ENCODE results near the gene NOSTRIN.
"Not testable (repeated sequence)": the region's sequence is repeated elsewhere in the genome, so short reads cannot be mapped to it uniquely, and the experiment has no call there.

Gene NOSTRIN, protein sequence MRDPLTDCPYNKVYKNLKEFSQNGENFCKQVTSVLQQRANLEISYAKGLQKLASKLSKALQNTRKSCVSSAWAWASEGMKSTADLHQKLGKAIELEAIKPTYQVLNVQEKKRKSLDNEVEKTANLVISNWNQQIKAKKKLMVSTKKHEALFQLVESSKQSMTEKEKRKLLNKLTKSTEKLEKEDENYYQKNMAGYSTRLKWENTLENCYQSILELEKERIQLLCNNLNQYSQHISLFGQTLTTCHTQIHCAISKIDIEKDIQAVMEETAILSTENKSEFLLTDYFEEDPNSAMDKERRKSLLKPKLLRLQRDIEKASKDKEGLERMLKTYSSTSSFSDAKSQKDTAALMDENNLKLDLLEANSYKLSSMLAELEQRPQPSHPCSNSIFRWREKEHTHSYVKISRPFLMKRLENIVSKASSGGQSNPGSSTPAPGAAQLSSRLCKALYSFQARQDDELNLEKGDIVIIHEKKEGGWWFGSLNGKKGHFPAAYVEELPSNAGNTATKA

DNA sequence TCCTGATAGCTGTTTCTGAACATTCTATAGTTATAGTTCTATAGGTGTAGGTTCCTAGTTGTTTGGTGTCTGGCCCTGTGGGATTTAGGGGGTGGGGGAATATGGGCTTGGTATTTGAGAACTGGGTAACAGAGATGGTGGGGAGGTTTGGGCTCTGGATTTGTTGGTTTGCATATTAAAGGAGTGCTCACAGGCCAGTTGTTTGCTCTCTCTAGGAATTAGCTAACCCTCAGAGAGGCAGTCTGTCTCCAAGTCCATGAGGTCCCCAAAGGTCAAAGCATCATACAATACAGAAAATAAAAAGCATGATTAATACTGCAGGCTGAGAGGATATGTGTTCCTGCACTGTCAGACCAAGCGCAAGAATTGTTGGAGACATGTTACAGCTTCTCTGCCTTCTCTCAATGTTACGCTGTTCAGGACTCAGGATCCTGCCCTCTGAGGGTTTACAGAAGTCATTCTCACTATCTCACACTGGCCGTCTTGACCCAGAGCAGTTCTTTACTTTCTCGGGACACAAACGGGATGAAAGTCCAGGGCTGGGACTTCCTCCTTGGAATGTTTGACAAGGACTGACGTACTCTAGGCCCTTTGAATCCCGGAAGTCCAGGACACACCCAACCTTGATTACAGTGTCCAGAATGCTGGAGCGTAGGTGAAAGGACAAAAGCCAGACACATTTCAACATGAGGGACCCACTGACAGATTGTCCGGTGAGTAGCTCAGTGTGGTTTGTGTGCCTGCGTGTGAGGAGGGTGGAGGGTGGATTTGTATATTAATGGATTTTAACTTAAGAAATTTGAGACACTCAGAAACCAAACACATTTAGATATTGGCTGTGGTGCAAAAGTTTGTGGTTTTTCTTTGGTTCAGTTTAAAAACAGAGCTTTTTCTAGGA is at the start of gene NOSTRIN:
NOSTRIN (plus strand) TSS at position 677 of the 898 bp plus-strand sequence; CDS start at position 687, 10 bp downstream.
- DNase-seq: no peak

DNA sequence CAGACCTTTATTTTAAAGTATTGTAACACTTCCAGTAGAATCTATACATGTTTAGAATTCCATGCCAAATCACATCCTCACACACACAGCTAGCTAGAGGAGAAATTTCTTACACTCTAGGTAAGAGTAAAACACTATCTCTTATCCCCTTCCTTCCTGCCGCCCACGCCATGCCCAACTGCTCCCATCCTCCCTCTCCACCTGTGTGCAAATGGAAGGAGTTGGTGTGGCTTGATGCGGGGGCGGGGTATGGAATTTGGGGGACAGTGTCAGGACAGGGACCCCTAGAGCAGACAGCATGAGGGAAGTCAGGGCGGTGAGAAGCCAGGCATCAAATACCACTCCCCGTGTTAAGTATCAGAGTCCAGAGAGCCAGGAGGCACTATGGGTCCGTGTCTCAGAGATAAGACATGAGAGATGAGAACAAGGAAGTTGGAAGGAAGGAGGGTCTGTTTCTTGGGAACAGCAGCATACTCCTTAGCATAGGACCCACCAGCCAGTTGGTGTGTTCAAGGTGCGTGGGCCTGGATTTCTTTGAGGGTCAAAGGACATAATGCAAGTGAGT is 48.6 kb upstream of the NOSTRIN start:
- DNase-seq: no peak

DNA sequence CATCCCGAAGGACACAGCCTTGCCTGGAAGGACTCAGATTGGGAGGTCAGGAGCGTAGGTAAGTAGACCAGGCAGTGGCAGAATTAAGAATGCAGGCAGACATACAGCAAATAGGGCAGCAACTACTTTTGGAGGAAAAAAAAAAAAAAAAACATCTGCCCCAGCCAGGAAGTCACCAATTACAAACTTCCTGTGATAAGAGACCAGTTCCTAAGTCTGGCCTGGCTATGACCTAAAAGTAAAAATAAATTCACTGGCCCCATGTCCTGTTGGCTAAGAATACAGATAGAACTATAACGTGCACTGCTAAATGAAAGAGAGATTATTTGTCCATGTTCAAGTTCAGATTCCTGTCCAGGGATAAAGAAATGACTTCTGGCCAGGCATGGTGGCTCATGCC is 45.2 kb upstream of the NOSTRIN start:
- no peak for DNase-seq

DNA sequence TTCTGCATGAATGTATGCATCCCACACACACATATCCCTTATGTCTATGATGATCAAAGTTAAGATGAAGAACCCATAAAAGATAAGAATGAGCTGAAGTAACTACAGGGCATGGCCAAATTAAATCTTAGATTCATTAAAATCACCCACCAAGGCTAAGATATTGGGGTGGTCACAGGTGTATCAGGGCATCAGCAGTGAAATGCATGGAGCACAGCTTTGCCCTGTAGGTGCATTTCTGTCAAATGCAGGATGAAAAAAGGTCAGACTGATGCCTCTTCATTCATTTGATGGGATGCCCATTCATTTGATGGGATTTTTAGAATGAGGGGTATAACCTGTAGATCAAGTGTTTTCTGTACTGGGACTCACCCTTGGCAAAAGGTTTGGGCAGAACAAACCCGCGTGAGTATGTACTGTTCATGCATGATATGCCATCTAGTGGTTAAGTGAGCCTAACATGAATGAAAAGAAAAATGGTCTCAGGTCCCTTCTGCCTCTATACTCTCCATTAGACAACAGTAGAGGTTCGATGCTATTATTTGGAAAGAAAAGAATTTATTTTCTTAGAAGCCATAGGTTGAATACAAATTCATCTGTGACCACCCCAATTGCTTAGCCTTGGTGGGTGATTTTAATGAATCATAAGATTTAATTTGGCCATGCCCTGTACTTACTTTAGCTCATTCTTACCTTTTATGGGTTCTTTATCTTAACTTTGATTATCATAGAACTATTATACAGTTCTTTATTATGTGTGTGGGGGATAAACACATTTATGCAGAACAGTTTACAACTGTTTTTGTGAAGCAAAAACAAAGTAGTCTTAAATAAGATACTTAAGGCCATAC is 43.2 kb upstream of the NOSTRIN start:
- no peak for DNase-seq

DNA sequence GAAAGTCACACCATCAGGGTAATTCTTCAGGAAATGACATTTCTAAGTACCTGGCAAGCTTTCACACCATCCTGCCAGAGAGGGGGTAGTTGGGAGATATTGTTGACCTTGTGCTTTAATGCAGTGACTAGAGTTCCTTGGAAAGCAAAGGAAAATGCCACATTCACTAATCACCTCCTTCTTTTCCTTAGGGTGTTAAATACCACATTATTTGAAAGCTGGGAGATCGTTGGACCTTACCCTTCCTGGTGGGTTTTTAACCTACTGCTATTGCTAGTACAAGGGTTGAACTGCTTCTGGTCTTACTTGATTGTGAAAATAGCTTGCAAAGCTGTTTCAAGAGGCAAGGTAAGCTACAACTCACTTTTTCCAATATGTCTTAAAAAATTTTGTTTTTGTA is 37.0 kb upstream of the NOSTRIN start:
- DNase-seq: no peak

DNA sequence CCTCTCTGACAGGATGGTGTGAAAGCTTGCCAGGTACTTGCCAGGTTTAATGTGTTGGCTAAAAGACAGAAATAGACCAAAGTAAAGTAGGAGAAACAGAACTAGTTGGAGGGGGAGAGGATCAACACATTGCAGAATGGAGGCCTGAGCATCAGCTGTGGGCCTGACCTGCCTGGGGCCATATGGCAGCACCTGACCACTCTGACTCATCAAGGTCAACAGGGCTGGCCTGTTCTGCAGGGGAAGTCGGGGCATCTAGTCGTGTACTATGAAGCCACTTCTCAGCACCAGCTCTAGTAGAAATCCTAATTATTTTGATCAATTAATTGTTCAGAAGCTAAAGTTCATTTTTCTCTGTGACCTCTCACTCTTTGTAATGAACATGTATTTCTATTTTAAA is 35.8 kb upstream of the NOSTRIN start:
- no peak for DNase-seq

DNA sequence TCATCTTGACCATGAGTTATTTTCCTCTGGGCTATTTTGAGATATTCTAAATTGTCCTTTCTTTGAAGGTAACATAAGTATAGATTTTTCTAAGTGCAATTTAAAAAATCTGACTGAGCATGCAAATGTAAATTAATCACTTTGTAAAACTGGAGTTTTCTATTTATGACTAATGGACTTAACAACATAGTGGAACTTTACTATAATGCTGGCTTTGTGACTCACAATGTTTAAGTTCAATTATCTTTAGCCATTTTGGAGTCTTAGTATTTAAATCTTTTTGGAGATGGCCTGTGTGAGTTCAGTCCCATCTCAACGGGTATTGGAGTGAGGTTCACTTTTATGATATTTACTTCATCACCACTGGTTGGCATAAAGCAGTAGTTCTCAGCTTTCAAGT is 35.2 kb upstream of the NOSTRIN start:
- DNase-seq: no peak

DNA sequence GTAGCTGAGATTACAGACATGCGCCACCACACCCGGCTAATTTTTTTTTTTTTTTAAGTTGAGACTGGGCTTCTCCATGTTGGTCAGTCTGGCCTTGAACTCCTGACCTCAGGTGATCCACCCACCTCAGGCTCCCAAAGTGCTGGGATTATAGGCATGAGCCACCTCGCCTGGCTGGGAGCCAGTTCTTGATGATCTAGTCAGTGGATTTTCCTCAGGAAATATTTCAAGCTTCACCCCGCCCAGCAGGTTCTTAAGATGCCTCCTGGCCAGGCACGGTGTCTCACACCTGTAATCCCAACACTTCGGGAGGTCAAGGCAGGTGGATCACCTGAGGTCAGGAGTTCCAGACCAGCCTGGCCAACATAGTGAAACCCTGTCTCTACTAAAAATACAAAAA is 34.1 kb upstream of the NOSTRIN start:
- not testable (repeated sequence) for DNase-seq

DNA sequence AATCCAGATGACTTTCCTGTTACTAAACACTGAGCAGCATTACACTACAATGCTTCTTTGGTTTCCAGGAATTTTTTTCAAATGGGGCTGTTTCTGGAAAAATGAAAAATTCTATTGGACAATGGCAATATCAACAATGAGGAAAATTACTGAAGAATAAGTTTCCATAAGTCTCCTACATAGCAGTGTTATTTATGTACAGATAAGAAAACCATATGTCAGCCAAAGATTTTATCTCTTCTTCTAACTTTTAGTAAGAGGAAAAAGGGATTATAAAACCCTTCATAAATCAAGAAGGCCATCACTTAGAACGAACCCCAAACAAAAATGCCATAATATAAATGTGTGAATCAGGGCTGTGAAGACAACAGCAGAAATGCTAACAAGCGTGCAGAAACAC is 31.6 kb upstream of the NOSTRIN start:
- no peak for DNase-seq

DNA sequence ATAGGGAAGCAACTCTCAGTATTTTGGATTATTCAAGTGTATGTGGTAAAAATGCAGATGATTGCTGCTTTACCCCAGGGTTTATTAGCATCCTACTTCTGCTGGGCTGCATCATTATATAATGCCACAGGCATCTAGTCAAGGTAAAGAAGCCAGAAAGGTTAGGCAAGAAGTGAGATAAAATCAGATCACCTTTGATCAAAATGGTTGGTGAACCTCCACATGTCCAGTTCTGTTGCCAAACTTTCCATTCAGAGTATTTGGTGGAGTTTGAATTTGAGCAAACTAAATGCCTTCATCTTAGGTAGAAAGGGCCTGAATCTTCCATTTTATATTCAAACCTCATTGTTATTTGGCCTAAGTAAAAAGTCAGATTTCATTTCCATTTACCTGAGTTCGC is 29.7 kb upstream of the NOSTRIN start:
- DNase-seq: no peak

DNA sequence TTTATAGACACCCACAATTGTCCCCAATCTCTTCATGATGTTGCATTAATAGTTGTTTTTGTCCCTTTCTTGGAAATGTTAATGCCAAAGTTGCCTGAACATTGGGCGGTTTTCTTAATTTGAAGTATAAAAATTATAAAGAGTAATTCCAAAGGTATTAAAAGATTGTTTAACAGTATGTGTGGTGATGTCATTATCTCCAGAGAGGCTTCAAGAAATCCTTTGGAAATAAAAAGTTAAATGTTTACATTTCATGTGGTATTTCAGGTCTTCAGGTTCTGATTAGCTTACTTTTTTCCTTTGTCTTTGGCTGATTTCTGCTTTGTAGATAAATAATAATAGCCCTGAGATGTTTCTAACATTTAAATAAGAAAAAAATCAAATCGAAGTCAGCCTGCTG is 29.3 kb upstream of the NOSTRIN start:
- no peak for DNase-seq

DNA sequence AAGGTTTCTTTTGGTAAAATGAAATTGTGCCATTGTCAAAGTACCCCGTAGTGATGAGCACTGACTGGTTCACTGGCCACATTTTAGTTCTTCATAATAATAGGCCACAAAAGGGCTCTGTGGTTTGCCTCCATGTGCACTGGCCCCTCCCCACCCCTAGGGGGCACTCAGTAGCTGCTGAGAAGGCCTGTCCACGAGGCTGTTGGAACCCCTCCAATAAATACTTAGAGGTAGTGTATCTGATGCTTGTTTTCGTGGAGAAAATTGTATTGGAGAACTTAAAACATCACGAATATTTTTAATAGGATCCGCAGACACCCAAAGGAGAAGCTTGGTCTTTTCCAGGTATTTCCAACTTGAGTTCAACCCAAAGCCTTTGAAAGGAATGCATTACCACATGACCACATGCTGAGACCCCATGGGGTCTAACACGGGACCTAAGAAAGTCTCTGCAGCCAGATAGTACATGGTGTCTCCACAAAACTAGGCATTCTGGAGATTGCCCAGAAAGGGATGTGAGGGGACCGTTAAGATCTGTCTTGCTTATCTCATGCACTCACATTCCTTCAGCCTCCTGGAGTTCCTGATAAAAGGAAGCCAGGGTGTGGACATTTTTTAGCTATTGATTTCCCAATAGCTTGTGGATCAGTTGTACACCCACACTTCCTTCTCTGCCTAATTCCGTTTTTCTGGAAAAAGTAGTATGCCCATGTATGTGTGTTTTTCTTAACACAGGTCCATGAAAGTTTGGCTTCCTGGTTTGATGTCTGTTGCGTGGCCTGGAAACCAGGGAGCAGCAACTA is 28.5 kb upstream of the NOSTRIN start:
- DNase-seq: no peak

DNA sequence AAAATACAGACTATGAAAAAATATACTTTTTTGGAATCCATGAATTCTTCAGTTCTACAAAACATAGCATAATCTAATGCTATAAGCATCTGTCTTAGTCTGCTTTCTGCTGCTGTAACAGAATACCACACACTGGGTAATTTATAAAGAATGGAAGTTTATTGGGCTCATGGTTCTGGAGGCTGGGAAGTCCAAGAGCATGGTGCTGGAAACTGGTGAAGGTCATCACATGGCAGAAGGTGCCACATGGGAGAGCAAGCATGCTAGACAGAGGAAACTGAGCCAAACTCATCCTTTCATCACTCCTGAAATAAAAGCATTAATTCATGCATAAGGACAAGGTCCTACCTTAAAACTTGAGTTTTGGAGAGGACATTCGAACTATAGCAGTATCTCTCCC is 26.6 kb upstream of the NOSTRIN start:
- no peak for DNase-seq

DNA sequence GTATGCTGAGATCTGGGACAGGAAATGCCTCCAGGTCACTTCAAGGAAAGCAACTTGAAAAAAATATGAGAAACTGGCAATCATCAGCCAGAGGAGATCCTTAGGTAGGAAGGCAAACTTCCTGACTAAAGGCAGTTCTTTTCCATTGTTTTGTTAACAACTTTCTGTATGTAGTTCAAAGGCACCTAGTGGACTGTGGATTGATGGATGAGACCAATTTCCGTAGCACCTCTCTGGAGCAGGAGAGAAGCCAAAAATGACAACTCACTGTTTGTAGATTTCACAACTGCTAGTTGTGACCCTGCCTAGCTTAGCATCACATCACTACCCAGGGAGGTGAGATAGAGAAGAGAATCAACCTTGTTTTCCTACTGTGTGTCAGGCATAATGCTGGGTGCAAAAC is 21.8 kb upstream of the NOSTRIN start:
- no peak for DNase-seq

DNA sequence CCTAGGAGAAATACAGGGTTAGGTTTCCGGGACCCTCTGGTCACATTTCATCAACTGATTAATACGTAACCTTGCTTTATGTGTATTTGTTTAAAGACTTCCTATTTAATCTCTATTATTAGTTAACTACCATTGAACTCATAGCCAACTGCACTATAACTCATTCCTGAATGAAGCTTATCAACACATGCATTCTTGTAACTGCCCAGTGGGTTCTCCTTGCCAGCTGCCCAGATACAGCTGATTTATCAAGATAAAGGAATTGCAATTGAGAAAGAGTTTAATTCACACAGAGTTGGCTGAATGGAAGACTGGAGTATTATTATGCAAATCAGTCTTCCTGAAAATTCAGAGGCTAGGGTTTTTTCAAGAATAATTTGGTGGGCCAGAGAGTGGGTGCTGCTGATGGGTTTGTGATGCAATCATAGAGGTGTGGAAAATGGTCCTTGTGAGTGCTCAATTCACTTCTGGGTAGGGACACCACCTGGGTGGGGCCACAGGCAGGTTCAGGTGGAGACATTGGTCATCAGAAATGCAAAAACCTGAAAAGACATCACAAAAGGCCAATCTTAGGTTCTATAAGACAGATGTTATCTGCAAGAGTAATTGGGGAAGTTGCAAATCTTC is 21.1 kb upstream of the NOSTRIN start:
- no peak for DNase-seq

DNA sequence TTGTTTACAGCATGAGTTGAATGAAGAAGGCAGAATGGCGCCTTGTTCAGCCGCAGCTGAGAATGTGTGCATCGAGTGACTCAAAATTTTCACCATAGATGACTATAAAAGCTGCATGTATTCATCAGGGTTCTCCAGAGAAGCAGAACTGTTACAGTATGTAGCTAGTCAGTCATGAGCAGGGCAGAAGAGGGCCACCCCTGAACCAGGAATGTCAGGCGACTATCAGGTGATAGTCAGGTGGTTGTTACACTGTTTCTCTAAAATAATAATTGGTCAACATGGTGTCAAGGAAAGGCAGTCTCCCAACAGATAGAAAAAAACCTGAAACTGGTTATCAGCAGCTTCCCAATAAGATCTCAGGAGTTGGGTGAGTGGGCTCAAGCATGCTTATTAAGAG is 20.2 kb upstream of the NOSTRIN start:
- no peak for DNase-seq

DNA sequence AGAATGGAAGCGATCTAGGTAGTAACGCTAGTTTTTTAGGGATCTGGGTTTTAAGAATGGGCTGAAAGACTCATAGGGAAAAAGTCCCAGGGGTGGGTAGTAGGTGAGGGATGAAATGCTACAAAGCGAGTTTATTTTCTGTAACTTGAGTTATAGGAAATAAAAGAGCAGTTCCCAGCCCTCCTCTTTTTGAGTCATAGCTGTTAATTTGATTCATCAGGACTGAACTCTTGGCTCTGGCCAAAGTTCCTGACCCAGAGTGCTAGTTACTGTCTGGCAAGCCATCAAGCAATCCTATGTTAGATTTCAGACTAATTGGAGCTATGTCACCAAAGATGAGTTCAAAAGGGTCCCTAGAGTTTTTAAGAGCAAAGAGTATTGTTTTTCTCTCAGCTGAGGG is 17.4 kb upstream of the NOSTRIN start:
- DNase-seq: no peak

DNA sequence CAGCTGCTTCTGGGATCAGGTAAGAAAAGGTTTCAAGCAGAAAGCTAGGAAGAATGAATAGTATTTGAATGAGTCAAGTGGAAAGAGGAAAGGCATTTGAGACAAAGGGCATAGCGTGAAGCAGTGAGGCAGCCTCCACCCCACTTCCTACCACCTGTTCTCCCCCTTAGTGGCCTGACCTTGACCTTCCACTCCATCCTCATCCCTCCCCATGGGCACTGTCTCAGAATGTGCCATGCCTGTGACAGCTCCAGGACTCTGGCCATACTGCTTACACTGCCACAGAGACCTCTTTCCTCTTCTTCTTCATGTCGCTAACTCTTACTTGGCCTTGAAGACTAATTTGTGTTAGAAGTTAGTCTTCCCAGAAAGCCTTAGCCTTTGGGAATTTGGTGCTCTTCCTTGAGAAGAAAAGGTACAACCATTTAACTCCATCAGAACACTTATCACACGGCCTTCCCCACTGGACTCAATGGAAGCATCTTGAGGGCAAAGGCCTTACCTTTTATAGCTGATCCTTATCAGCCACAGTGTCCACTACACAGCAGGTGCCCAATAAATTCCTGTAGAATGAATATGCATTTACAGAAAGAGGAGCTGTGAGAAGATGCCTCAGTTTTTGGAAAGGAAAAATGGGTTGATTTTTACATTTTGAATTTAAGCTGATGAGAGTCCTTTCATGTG is 15.2 kb upstream of the NOSTRIN start:
- no peak for DNase-seq

DNA sequence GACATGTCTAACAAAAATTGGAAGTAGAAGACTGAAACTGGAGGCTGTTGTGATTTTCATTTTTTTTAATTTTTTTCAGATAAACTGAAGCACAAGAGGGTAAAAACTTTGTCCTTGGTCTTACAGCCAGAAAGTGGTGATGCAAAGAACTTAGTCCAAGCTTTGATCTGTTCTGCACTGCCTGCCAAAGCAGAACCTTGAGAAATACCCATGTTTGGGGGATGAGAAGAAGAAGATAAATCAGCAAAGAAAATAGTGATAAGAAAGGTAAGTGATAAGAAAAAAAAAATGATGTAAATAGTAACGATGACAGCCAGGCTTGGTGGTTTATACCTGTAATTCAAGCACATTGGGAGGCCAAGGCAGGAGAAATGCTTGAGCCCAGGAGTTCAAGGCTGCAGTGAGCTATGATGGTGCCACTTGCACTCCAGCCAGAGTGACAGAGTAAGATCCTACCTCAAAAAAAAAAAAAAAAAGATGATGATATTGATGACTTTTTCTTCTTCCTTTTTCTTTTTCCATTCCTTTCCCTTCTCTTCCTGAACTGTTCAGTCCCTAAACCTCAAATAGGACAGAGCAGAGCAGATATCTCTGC is 14.6 kb upstream of the NOSTRIN start:
- DNase-seq: no peak

DNA sequence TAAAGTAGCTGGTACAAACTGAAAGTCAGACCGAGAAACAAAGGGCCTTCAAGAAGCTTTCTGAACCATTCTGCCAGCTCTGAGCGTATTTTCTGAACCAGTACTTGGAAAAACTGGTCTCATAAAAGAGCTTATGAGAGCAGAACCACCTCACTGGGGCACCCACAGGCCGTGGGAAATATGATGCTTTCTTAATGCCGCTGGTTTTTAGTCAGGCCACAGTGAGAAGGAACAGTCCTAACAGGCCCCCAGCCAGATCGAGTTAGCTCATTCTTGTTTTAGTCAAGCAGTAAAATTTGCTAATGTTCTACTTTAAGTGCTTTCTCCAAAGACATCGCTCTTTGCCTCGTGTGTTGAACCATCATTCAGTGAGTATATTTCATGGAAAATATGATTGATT is 12.7 kb upstream of the NOSTRIN start:
- no peak for DNase-seq

All from activated CD4-positive, alpha-beta T cell treated with anti-CD3 and anti-CD28 coated beads, Interleukin-2, amount 50 U/mL, for 1 hour (primary cell).